KMS-11 (cell line): ENCODE measurements around the gene DNA2.

Source experiments
- H2AFZ ChIP-seq: fragments of 200-600 bp; sonication (generic); 2 replicates; pipeline ENCODE4 v1.6.1; 2016; ENCODE audit warnings: antibody characterized with exemption, mixed run types, low read depth
- H3K27ac ChIP-seq: fragments of 200-600 bp; sonication (generic); 2 replicates; pipeline ENCODE4 v1.6.1; 2016; ENCODE audit warnings: mild to moderate bottlenecking, mixed run types
- H3K27me3 ChIP-seq: fragments of 200-600 bp; sonication (generic); 2 replicates; pipeline ENCODE4 v1.6.1; 2017; ENCODE audit warnings: mild to moderate bottlenecking, low read depth, mixed run types, moderate library complexity; ENCODE audit not compliant: insufficient read depth
- H3K36me3 ChIP-seq: fragments of 200-600 bp; sonication (generic); 2 replicates; pipeline ENCODE4 v1.6.1; 2017; ENCODE audit warnings: mild to moderate bottlenecking, mixed run types; ENCODE audit not compliant: insufficient read depth
- H3K4me1 ChIP-seq: fragments of 200-600 bp; sonication (generic); 2 replicates; pipeline ENCODE4 v1.6.1; 2016; ENCODE audit warnings: mild to moderate bottlenecking, low read depth, mixed run types; ENCODE audit not compliant: poor library complexity, severe bottlenecking
- H3K4me2 ChIP-seq: fragments of 200-600 bp; sonication (generic); 2 replicates; pipeline ENCODE4 v1.7.0; 2016; ENCODE audit warnings: mild to moderate bottlenecking, mixed run types
- H3K4me3 ChIP-seq: fragments of 200-600 bp; sonication (generic); IDR thresholded peaks from 2 replicates; pipeline ENCODE4 v1.6.1; 2017; ENCODE audit warnings: low read depth, low read length, mixed read lengths; ENCODE audit not compliant: insufficient read depth
- H3K79me2 ChIP-seq: fragments of 200-600 bp; sonication (generic); 2 replicates; pipeline ENCODE4 v1.6.1; 2016; ENCODE audit warnings: low read depth, mixed run types; ENCODE audit not compliant: insufficient read depth
- H3K9ac ChIP-seq: fragments of 200-600 bp; sonication (generic); 2 replicates; pipeline ENCODE4 v1.6.1; 2016; ENCODE audit warnings: mild to moderate bottlenecking, mixed run types
- H4K20me1 ChIP-seq: fragments of 200-600 bp; sonication (generic); 2 replicates; pipeline ENCODE4 v1.6.1; 2016; ENCODE audit warnings: mild to moderate bottlenecking, mixed run types; ENCODE audit not compliant: insufficient read depth
- CTCF ChIP-seq: fragments of 200-600 bp; sonication (generic); conservative IDR thresholded peaks from 2 replicates; pipeline ENCODE4 v1.6.1; 2017; ENCODE audit warnings: low read depth, mild to moderate bottlenecking, antibody characterized with exemption, low read length, moderate library complexity, mixed read lengths

DNA2 gene

GRCh38 chr10:68367121-68367520, 104.7 kb downstream of the DNA2 start:
- H3K9ac ChIP-seq, result no peak overlapping the region
- no peak for TF ChIP-seq CTCF
- H3K79me2 ChIP-seq, result no peaks in the 10 kb centered on the region
- H2AFZ ChIP-seq, result no peak overlapping the region
- H3K27me3 ChIP-seq, result no peaks in the 10 kb centered on the region
- H3K4me3 ChIP-seq, result no peak overlapping the region
- H3K4me1 ChIP-seq, result no peaks in the 10 kb centered on the region
- H3K27ac ChIP-seq, result no peak overlapping the region
- no peaks in the 10 kb centered on the region for H3K36me3 ChIP-seq
- H3K4me2 ChIP-seq, result no peak overlapping the region
- H4K20me1 ChIP-seq, result no peaks in the 10 kb centered on the region

- Histone ChIP-seq H3K4me1 (no peaks in the 10 kb centered on the region), H3K27ac (no peak overlapping the region), H4K20me1 (no peaks in the 10 kb centered on the region), H3K4me2 (no peak overlapping the region), H3K36me3 (no peaks in the 10 kb centered on the region), H3K27me3 (no peaks in the 10 kb centered on the region), H3K79me2 (no peaks in the 10 kb centered on the region), H2AFZ (no peak overlapping the region), H3K4me3 (no peak overlapping the region), H3K9ac (no peak overlapping the region)
- TF ChIP-seq CTCF, result no peak
Measured at GRCh38 chr10:68366600-68366999, 105.2 kb downstream of the DNA2 start.

- no peak for TF ChIP-seq CTCF
- H3K9ac ChIP-seq, result no peak overlapping the region
- H4K20me1 ChIP-seq, result no peaks in the 10 kb centered on the region
- no peak overlapping the region for H2AFZ ChIP-seq
- no peaks in the 10 kb centered on the region for H3K36me3 ChIP-seq
- no peak overlapping the region for H3K4me3 ChIP-seq
- no peak overlapping the region for H3K4me2 ChIP-seq
- H3K4me1 ChIP-seq, result no peaks in the 10 kb centered on the region
- no peaks in the 10 kb centered on the region for H3K79me2 ChIP-seq
- no peaks in the 10 kb centered on the region for H3K27me3 ChIP-seq
- no peak overlapping the region for H3K27ac ChIP-seq
Measured at GRCh38 chr10:68365611-68366010, 106.2 kb downstream of the DNA2 start.

- no peaks in the 10 kb centered on the region for H3K36me3 ChIP-seq
- H3K4me3 ChIP-seq, result no peak overlapping the region
- no peak for TF ChIP-seq CTCF
- no peak overlapping the region for H3K27ac ChIP-seq
- H3K4me2 ChIP-seq, result no peak overlapping the region
- no peaks in the 10 kb centered on the region for H3K4me1 ChIP-seq
- no peaks in the 10 kb centered on the region for H3K79me2 ChIP-seq
- no peaks in the 10 kb centered on the region for H4K20me1 ChIP-seq
- no peak overlapping the region for H2AFZ ChIP-seq
- no peak overlapping the region for H3K9ac ChIP-seq
- H3K27me3 ChIP-seq, result no peaks in the 10 kb centered on the region
Measured at GRCh38 chr10:68364101-68364886, 107.5 kb downstream of the DNA2 start.
